ENCODE results near the gene IGF1. TPM values are rescaled to one million over a fixed set of nuclear protein-coding genes. Genes with fewer than 3 reads are reported as not detected.

The IGF1 gene
- polyA plus RNA-seq, 3 donors, result 11.0 to 139 (median 94.8) TPM

- H3K27ac ChIP-seq (ENCODE audit: low read depth, low read length), result no peak overlapping the region
- WGBS, 3 donors, result 63 to 85% (median 75%) methylated on average over 2 of the region's 2 CpGs
Measured at GRCh38 chr12:102503056-102503681, 22.8 kb upstream of the IGF1 start.

- no peak overlapping the region for H3K27ac ChIP-seq (ENCODE audit: low read depth, low read length)
- WGBS, 3 donors, result 55 to 67% (median 58%) methylated on average over 5 of the region's 5 CpGs
Measured at GRCh38 chr12:102501773-102502172, 21.4 kb upstream of the IGF1 start.

- WGBS, 3 donors, result 33 to 54% (median 42%) methylated on average over 1 of the region's 1 CpG
- no peak overlapping the region for H3K27ac ChIP-seq (ENCODE audit: low read depth, low read length)
Measured at GRCh38 chr12:102498471-102498870, 18.1 kb upstream of the IGF1 start.

- no peak overlapping the region for H3K27ac ChIP-seq (ENCODE audit: low read depth, low read length)
- WGBS, 3 donors, result 58 to 74% (median 73%) methylated on average over 1 of the region's 1 CpG
Measured at GRCh38 chr12:102497743-102498142, 17.4 kb upstream of the IGF1 start.

GRCh38 chr12:102496591-102496990, 16.2 kb upstream of the IGF1 start:
- WGBS, 3 donors, result 62 to 72% (median 71%) methylated on average over 6 of the region's 6 CpGs
- no peak overlapping the region for H3K27ac ChIP-seq (ENCODE audit: low read depth, low read length)

- 86 to 96% (median 91%) methylated on average over 2 of the region's 2 CpGs for WGBS, 3 donors
- H3K27ac ChIP-seq (ENCODE audit: low read depth, low read length), result no peak overlapping the region
Measured at GRCh38 chr12:102487226-102487625, 6.9 kb upstream of the IGF1 start.

- H3K27ac ChIP-seq (ENCODE audit: low read depth, low read length), result no peak overlapping the region
- 70 to 89% (median 87%) methylated on average over 2 of the region's 2 CpGs for WGBS, 3 donors
Measured at GRCh38 chr12:102486153-102486552, 5.8 kb upstream of the IGF1 start.

GRCh38 chr12:102484428-102484958, 4.1 kb upstream of the IGF1 start:
- no peak overlapping the region for H3K27ac ChIP-seq (ENCODE audit: low read depth, low read length)
- 10 to 19% (median 12%) methylated on average over 12 of the region's 12 CpGs for WGBS, 3 donors

- 42 to 60% (median 45%) methylated on average over 3 of the region's 3 CpGs for WGBS, 3 donors
- H3K27ac ChIP-seq (ENCODE audit: low read depth, low read length), result no peak overlapping the region
Measured at GRCh38 chr12:102484017-102484416, 3.7 kb upstream of the IGF1 start.

- no peak overlapping the region for H3K27ac ChIP-seq (ENCODE audit: low read depth, low read length)
- WGBS, 3 donors, result 93 to 97% (median 96%) methylated on average over 2 of the region's 2 CpGs
Measured at GRCh38 chr12:102483466-102483865, 3.1 kb upstream of the IGF1 start.

GRCh38 chr12:102481705-102482425, 1.5 kb upstream of the IGF1 start:
- no peak overlapping the region for H3K27ac ChIP-seq (ENCODE audit: low read depth, low read length)

- WGBS, 3 donors, result 32 to 56% (median 40%) methylated on average over 4 of the region's 4 CpGs
- H3K27ac ChIP-seq (ENCODE audit: low read depth, low read length), result no peak overlapping the region
Measured at GRCh38 chr12:102479939-102480338, 424 bp downstream of the IGF1 start.

GRCh38 chr12:102479099-102479885, 1.1 kb downstream of the IGF1 start:
- H3K27ac ChIP-seq (ENCODE audit: low read depth, low read length), result no peak overlapping the region
- WGBS, 3 donors, result 15 to 47% (median 32%) methylated on average over 11 of the region's 11 CpGs

GRCh38 chr12:102478405-102479098, 1.8 kb downstream of the IGF1 start:
- H3K27ac ChIP-seq (ENCODE audit: low read depth, low read length), result no peak overlapping the region
- WGBS, 3 donors, result 19 to 30% (median 23%) methylated on average over 4 of the region's 4 CpGs

- WGBS, 3 donors, result 79 to 83% (median 79%) methylated on average over 9 of the region's 9 CpGs
- H3K27ac ChIP-seq (ENCODE audit: low read depth, low read length), result no peak overlapping the region
Measured at GRCh38 chr12:102475355-102475754, 5.0 kb downstream of the IGF1 start.

- 56 to 91% (median 86%) methylated on average over 3 of the region's 3 CpGs for WGBS, 3 donors
- H3K27ac ChIP-seq (ENCODE audit: low read depth, low read length), result no peak overlapping the region
Measured at GRCh38 chr12:102474438-102475064, 5.8 kb downstream of the IGF1 start.

GRCh38 chr12:102472496-102472895, 7.9 kb downstream of the IGF1 start:
- 85 to 90% (median 86%) methylated on average over 1 of the region's 1 CpG for WGBS, 3 donors
- no peak overlapping the region for H3K27ac ChIP-seq (ENCODE audit: low read depth, low read length)

- 63 to 79% (median 66%) methylated on average over 2 of the region's 2 CpGs for WGBS, 3 donors
- H3K27ac ChIP-seq (ENCODE audit: low read depth, low read length), result no peak overlapping the region
Measured at GRCh38 chr12:102471556-102471955, 8.8 kb downstream of the IGF1 start.
